Measurements from ENCODE around the gene TNXB. TPM values are rescaled to one million over a fixed set of nuclear protein-coding genes. Genes with fewer than 3 reads are reported as not detected.

Gene TNXB
- total RNA-seq, 4 donors from 2014 or later = 42.2 to 112 (median 80.9) TPM

- Histone ChIP-seq H3K4me1 (peaks cover 10 to 37% of the 10 kb centered on the region in 2 donors), H3K9me3 (no peaks in the 10 kb centered on the region), H3K27me3 (no peaks in the 10 kb centered on the region), H3K4me3 (replicated peaks in 1 of 3) (no peak overlapping the region), H3K27ac (peak overlapping the region in 1 of 3 donors; percentile 36), H3K36me3 (peaks cover 51 to 55% of the 10 kb centered on the region in 2 donors)
- WGBS, 2 donors = 89 to 92% methylated on average over 7 of the region's 7 CpGs
- DNase-seq = no peak
- intact Hi-C loops (cut with DNase I) = loop anchor here (5.0 to 10.0 kb wide), 2 partner anchors 36 to 72 kb away; partner anchors contain the start of genes PPT2 and PRRT1
- TF ChIP-seq, protein P1, sequence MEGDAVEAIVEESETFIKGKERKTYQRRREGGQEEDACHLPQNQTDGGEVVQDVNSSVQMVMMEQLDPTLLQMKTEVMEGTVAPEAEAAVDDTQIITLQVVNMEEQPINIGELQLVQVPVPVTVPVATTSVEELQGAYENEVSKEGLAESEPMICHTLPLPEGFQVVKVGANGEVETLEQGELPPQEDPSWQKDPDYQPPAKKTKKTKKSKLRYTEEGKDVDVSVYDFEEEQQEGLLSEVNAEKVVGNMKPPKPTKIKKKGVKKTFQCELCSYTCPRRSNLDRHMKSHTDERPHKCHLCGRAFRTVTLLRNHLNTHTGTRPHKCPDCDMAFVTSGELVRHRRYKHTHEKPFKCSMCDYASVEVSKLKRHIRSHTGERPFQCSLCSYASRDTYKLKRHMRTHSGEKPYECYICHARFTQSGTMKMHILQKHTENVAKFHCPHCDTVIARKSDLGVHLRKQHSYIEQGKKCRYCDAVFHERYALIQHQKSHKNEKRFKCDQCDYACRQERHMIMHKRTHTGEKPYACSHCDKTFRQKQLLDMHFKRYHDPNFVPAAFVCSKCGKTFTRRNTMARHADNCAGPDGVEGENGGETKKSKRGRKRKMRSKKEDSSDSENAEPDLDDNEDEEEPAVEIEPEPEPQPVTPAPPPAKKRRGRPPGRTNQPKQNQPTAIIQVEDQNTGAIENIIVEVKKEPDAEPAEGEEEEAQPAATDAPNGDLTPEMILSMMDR (IDR thresholded peaks at IDR 0.05) = peak in 2 of 6 experiments; percentile 16 to 27
- TF ChIP-seq POLR2A (IDR thresholded peaks at IDR 0.05) = no peak
Observed at GRCh38 chr6:32116674-32117073, 7.5 kb upstream of the TNXB start.

- no peak for DNase-seq
- no peaks in the 10 kb centered on the region for H3K9me3 ChIP-seq
- no peak overlapping the region for H3K4me3 ChIP-seq (replicated peaks in 1 of 3)
- no peaks in the 10 kb centered on the region for H3K27me3 ChIP-seq
- H3K4me1 ChIP-seq = peaks cover 10 to 48% of the 10 kb centered on the region in 2 donors
- TF ChIP-seq POLR2A (IDR thresholded peaks at IDR 0.05) = no peak
- TF ChIP-seq, protein P1 (IDR thresholded peaks at IDR 0.05) = no peak
- WGBS, 2 donors = 90 to 91% methylated on average over 6 of the region's 6 CpGs
- intact Hi-C loops (cut with DNase I) = loop anchor here (5.0 to 10.0 kb wide), 2 partner anchors 37 to 71 kb away; partner anchors contain the start of genes PPT2 and PRRT1
- peak overlapping the region in 1 of 3 donors; percentile 66 for H3K27ac ChIP-seq
- H3K36me3 ChIP-seq = peaks cover 40 to 44% of the 10 kb centered on the region in 2 donors
Observed at GRCh38 chr6:32115623-32116022, 6.5 kb upstream of the TNXB start.

GRCh38 chr6:32114796-32115195, 5.7 kb upstream of the TNXB start:
- intact Hi-C loops (cut with DNase I) = loop anchor here (5.0 to 10.0 kb wide), 2 partner anchors 38 to 70 kb away; partner anchors contain the start of genes PPT2 and PRRT1
- Histone ChIP-seq H3K4me1 (peaks cover 10 to 56% of the 10 kb centered on the region in 2 donors), H3K27ac (peak overlapping the region in 2 of 3 donors; percentile 43 to 66), H3K36me3 (peaks cover 32 to 36% of the 10 kb centered on the region in 2 donors), H3K9me3 (no peaks in the 10 kb centered on the region), H3K4me3 (replicated peaks in 1 of 3) (no peak overlapping the region), H3K27me3 (no peaks in the 10 kb centered on the region)
- 83% methylated on average over 8 of the region's 8 CpGs for WGBS, 2 donors
- TF ChIP-seq, protein P1 (IDR thresholded peaks at IDR 0.05) = no peak
- TF ChIP-seq POLR2A (IDR thresholded peaks at IDR 0.05) = no peak
- DNase-seq = no peak

DNA sequence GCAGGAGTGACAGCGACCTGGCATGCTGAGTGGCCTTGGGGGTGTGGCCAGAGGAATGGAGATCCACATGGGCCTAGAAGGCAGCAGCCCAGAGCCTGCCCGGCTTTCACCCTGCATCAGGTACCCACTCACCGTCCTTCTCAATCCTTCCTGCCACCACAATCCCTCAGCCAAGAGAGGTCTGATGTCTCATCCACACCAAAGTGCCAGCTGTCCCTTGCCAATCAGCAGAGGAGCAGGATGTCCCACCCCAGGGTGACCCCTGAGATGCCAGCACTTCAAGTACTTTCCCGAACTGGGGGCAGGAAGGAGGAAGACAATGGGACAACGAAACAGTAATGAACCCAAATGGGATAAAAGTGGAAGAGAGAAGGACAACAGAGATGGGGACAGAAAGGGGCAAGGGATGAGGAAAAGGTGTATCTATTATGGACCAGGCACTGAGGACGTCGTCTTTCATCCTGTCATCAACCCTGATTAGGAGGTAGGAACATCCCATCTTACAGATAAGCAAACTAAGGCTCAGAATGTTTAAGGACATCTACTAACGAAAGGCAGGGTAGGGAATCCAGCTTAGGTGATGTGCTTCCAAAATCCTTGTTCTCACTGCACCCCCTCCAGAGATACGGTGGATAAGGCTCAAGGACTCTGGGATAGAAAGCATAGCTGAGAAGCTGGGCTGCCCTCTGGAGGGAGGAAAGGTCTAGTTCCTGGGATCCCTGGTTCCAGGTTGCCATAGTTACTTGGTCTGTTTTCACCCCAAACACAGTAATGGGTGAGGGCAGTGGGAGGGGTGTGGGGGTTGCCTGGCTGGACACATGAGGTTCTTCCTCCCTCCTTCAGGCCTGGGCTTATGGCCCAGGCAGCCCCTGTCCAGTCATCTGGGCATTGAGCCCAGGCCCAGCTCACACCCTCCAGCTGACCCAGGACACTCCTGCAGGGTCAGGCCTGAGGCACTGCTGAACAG, 4.5 kb upstream of the TNXB start:
- H3K4me3 ChIP-seq (replicated peaks in 1 of 3) = no peak overlapping the region
- peaks cover 10 to 59% of the 10 kb centered on the region in 2 donors for H3K4me1 ChIP-seq
- no peaks in the 10 kb centered on the region for H3K9me3 ChIP-seq
- TF ChIP-seq, protein P1 (IDR thresholded peaks at IDR 0.05) = peak in 4 of 6 experiments; percentile 39 to 47 (median 41)
- TF ChIP-seq POLR2A (IDR thresholded peaks at IDR 0.05) = no peak
- H3K27me3 ChIP-seq = no peaks in the 10 kb centered on the region
- peaks cover 28 to 31% of the 10 kb centered on the region in 2 donors for H3K36me3 ChIP-seq
- intact Hi-C loops (cut with DNase I) = loop anchor here (10.0 kb wide), 1 partner anchor 69 kb away; no protein-coding TSS in a partner anchor
- 64 to 68% methylated on average over 9 of the region's 9 CpGs for WGBS, 2 donors
- H3K27ac ChIP-seq = peak overlapping the region in 2 of 3 donors; percentile 43 to 66
- peak; percentile 68 to 86 for DNase-seq
